Mesenteric fat pad (tissue), 1 donor: ENCODE measurements around the gene CACNA1D. TPM values are rescaled to one million over a fixed set of nuclear protein-coding genes. Genes with fewer than 3 reads are reported as not detected.
"Not testable (repeated sequence)": the region's sequence is repeated elsewhere in the genome, so short reads cannot be mapped to it uniquely, and the experiment has no call there.

Experiments used
- DNase-seq: peaks from one replicate; pipeline ENCODE4 v3.0.0-alpha.2; 2020; ENCODE audit warnings: low spot score
- total RNA-seq: library from RNA; stranded (reverse); fragmentation: NEBNext Ultra II Directional; extraction: Animal tissue kit (Norgen Biotek cat#: 25700); gene quantifications from one replicate; pipeline ENCODE4 v1.2.1, GENCODE V29; 2021
- donor health status: DM: yes; HTN: yes; CAD: no.

Gene CACNA1D
- total RNA-seq, 1 donor from 2014 or later = 0.45 TPM

DNA sequence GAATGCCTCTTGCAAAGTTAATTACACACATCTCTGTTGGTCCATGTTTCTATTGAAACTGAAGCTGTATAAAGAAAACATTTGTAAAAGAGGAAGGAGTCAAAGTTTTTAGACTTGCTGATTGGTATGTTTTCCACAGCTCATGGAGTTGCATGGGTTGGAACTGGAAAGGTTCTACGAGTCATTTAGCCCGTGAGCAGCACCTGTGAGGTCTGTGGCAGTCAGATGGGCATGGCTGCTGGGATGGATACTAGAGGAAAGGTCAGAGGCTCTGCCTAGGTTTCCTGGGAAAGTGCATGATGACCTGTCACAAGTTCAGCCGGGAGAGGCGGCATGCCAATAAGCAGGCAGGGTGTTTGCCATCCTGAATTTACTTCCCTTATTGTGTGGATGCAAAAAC lies 155.4 kb downstream of the CACNA1D start:
- no peak for DNase-seq

DNA sequence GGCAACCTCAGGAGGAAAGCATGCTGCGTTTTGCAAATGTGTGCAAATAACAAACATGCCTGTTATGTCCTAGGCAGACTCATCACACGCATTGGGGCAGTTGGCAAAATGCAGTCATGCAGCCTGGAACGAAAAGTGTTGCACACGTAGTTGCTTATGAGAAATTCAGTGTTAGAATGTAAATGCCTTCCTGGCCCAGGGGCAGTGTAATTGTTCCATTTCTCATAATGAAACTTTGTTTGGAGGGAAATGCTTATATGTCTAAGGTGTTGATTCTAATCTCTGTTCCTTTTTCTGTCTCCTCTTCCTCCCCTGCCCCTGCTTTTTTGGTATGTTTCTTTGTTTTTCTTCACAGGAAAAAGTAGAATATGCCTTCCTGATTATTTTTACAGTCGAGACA lies 156.0 kb downstream of the CACNA1D start:
- DNase-seq = no peak

DNA sequence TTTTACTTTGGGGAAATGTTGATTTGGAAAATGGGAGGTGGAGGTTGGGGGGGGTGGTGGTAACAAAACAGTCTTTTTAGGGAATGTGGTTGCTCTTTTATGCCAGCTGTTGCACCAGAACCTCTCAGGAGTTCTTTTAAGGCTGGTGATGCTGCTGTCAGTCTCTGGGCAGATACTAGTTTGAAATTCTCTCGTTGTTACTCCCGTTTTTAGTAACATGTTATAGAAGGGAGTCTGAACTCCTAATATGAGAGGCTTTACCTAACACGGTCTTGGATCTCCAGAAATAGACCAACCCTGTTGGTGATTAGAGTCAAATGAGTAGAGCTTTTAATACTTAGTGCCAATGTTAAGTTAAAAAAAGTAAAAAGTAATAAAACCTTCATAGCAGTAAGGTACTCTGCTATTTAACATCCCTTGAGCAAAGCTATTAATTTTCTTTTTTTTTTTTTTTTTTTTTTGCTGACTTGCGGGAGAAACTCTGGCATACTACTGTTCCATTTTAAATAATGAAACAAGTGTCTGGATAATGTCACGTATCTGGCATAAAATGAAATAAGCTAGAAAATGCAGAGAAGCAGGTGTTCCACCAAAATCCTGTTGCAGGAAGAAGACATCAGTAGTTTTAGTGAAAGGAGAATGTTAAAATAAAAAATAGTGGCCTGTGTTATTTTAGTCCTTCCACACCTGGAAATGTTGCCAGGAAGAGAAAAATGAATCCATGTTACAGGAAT lies 156.7 kb downstream of the CACNA1D start:
- no peak for DNase-seq

DNA sequence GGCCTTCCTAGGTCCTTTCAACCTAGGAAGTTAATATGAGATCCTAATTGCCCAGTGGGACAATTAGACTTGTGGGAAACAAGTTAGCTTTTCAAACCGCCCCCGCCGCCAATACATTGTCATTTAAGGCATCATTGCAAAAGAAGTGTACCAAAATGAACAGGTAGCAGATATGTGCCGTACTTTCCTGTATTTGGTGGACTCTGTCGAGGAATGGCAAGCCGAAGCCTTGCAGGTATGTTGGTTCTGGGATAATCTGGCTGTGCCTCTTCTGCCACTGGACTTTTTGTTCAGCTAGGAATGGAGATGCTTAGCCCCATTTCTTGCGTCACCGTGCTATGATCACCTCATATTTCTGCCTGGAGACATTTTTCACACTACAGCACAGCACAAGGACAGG lies 157.5 kb downstream of the CACNA1D start:
- DNase-seq = no peak

DNA sequence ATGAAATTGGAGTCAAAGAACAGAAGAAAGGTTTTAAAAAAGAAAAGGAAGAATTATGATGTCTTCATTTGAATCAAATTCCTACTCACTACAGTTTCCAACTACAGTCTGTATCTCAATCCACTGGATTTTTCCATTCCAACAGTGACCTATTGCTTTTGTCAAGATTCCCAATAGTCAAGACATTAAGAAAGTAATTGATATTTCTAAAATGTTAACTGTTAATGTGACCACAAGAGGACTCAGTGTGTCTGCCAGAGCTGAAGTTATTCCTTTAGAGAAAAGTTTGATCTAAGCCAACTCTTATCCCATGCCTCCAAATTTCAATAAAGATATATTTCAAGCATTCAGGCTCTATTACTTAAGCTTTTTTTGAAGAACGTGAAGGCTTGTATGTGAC lies 163.2 kb downstream of the CACNA1D start:
- DNase-seq = no peak

DNA sequence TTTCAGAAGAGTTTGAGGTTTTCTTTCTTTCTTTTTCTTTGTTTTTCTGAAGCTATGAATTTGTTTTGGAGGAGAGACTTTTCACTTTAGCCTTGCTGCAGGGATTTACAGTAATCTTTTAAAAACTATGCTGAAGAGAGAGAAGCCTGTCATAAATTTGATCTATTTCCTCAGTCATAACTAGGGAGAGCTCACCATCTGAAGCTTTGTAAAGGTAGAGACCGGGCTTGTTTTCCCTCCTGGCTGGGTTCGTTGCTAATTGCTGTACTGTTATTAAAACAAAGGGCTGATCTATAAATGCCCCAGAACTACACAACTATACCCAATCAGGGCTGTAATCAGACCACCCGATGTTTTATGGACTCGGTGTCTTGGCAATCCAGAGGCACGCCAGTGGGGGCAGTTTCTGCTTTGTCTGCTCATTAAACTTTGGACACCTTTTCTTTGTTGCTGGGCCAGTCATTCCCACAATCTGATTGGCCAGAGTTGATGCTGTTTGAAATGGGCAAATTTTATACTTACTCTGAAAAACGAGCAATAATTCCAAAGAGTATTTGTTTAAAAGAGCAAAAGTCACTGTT lies 164.3 kb downstream of the CACNA1D start:
- no peak for DNase-seq

DNA sequence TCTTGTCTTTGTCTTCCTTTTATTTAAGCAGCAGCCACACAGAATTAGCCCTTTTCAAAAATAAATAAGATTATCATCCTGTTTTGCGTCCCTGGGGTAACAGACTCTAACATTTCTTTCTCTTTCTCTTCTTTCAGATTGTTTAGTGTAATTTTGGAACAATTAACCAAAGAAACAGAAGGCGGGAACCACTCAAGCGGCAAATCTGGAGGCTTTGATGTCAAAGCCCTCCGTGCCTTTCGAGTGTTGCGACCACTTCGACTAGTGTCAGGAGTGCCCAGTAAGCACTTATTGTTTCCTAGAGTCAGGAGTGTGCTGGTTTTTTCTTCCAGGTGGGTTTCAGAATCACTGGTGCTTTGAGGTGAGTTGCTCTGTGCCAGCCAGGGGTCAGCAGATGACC lies 165.6 kb downstream of the CACNA1D start:
- DNase-seq = no peak

DNA sequence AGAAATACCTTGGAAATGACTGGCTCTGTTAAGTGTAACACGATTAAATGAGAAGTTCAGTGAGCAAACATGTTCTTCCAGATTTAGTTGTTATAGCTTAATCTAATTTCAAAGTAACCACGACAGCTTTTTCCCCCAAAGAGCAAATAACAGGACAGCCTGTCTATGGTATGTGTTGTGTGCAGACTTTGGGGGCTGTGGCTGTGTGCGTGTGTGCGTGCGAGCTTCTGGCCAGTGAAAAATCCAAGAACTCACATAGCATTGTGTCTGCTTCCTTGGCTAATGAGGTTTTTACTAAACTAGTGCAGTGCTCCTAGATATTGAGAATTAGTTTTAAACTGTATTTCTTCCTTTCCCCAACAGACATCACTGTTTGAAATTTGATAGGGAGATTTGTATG lies 167.1 kb downstream of the CACNA1D start:
- no peak for DNase-seq

DNA sequence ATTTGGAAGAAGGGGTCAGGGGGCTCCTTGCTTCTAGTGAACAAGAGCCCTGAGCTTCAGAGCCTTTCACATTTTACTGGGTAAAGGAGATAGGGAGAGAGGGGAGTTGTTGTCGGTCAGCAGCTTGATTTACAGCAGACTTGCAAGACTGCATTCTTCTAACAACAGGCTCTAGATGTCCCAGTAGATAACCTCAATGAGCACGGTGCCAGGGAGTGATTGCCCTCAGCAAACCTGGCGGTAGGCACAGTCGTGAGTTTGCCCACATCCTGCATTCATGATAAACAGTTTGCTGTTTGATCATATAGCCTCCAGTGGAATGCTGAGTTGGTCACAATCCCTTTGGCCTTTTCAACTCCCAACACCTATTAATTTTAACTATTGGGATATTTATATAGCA lies 170.4 kb downstream of the CACNA1D start:
- not testable (repeated sequence) for DNase-seq

DNA sequence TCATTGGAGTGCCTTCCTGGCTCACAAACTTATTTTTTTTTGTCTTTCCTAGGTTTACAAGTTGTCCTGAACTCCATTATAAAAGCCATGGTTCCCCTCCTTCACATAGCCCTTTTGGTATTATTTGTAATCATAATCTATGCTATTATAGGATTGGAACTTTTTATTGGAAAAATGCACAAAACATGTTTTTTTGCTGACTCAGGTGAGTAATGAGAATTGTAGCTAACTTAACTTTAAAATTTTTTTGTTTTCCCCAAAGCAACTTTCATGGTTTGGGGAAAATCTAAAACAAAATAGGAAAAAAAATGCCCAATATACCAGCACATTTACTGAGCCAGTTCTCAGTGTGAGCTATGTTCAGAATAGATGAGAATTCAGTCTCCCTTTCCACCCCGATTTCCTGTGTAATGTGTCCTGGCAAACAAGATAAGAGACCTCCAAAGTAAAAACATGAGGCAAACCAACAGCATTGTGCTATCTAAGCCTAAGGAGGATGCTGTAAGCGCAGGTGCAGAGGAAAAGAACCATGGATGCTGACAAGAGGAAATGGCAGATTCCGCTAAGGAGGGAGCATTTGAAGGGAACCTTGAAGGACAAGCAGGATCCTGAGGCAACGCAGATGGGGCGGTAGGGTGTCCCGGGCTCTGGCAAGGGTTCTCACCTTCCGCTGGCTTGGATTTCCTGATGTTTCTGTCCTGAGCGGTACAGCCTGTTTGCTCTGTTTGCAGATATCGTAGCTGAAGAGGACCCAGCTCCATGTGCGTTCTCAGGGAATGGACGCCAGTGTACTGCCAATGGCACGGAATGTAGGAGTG lies 171.4 kb downstream of the CACNA1D start:
- no peak for DNase-seq

DNA sequence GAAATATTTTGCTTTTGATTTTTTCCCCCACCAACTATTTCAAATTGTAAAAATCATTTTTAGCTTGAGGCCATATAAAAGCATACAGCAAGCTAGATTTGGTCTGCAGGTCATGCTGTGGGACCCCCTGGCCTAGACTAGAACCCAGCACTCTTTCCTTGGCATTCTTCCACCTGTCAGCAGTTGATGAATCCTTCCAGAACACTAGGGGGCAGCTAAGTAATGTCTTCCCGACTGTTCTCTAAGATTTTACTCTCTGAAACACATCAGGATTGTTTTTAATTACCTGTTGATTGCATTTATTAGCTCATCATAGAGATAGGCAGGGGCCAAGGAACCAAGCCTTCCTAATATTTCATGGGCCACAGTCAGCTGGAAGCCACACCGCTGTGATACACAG lies 174.5 kb downstream of the CACNA1D start:
- no peak for DNase-seq

DNA sequence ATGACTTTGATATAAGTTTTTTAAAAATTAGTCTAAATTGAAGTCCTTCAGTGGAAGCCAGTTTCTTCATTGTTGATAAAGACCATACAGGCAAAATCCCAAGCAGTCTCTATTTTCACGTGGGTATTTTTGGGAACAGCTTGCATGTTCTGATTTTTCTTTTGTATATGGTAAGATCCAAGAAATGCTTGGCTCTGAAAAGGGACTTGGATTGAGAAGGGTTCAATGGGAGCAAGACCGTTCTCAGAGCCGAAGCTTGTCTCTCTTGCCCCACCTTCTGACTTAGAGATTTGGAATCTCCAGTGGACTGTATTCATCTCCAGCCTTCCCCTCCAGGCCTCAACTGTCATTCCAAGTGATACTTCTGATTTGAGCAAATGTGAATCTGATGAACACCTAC lies 176.3 kb downstream of the CACNA1D start:
- no peak for DNase-seq

DNA sequence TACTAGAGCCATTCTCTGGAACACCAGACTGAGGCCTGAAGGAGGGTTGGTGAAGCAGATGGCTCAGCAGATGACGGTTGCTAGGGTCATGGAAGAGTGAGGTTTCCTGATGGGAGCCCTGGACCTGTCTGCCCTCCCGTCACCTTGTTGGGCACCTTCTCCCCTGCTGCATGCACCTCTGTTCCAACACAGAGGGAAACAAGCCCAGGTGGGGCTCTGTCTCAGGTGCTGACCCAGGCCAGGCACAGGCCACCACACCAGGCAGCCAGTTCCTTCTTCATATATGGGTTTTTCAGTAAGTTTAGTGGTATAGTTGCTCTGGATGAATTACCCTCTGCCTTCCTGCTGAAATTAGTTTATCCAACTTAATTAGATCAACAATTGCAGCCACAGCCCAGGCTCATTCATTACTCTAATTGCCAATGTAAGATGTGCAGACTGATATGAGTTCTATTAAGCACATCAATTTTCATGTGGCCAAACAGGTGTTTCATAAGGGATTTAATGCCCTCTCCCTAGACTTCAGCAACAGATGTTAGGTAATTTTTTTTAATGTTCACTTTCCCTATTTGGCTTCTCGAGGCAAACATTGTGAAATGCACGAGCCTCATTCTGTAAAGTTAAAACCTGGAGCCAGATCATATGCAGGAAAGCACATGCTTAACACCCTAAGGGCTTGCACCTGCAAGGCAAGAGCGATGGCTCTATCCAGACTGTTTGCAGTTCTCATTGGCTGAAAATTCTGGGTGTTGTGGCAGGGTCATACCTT lies 177.0 kb downstream of the CACNA1D start:
- no peak for DNase-seq

DNA sequence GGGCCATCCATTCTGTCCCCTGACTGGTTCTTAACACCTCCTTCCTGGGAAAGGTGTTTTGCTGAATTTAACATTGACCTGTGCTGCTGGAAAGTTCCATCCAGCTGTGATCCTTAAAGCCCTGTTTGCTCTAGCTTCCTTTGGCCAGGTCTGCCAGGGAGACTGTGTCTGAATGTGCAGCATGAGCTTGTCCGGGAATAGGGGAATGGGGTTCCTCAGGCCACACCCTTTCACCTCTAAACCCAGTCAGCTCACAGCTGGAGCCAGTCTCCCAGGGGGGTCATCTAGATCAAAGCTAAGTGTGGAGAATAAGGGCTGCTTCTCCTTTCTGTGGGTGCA lies 177.5 kb downstream of the CACNA1D start:
- no peak for DNase-seq

DNA sequence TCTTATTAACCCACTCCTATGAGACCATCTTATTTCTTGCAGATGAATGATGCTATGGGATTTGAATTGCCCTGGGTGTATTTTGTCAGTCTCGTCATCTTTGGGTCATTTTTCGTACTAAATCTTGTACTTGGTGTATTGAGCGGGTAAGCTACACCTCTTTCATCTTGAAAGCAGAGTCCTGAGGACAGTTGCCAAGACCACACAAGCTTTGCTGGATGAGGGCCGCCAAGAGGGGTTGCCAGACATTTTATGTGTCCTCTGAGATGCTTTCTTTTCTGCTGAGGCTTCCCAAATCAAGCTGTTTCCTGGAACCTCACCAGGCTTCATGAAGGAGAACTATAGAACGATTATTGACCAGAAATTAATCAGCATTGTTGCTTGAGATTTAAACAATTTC lies 178.6 kb downstream of the CACNA1D start:
- no peak for DNase-seq

DNA sequence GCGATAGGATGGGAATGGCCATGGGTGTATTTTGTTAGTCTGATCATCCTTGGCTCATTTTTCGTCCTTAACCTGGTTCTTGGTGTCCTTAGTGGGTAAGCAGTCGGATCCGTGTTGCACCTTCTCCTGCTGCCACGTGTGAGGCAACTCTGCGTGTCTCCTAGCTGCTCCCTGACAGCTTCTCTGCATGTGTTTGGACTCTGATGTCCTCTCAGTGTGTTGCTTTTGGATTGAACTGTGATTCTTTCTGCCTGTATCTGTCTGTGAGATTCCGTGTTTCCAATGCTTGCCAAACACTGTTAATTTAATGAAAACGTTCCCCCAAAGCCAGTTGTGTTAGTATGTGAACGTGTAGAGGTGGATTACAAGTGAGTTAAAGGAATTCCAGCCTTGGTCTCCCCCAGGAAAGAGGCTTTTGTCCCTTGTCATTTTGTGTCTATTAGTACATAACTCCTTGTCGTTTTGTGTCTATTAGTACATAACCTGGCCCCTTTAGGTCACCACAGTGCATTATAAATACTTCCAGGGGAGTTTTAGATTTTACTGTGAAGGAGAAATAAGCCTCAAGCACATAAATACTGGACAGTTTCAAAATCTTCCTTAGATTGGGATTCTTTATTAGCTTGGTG lies 179.4 kb downstream of the CACNA1D start:
- DNase-seq = no peak

DNA sequence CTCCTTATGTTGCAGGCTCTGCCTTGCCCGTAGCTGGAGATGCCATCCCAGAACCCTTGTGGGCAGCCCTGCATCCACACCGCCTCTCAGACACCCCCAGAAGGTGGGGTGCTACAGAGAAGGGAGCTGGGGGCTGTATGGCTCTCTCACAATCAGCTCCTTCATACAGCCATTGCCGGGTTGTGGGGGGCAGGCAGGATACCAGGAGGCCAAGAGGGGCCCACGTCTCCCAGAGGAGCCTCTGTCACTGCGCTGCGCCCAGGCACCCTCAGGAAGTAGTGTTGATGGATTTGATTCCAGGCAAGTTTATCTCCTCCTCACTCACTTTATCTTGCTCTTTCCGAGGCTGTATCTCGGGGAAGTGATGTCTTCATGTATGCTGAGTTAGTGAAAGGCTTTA lies 180.2 kb downstream of the CACNA1D start:
- DNase-seq = no peak

DNA sequence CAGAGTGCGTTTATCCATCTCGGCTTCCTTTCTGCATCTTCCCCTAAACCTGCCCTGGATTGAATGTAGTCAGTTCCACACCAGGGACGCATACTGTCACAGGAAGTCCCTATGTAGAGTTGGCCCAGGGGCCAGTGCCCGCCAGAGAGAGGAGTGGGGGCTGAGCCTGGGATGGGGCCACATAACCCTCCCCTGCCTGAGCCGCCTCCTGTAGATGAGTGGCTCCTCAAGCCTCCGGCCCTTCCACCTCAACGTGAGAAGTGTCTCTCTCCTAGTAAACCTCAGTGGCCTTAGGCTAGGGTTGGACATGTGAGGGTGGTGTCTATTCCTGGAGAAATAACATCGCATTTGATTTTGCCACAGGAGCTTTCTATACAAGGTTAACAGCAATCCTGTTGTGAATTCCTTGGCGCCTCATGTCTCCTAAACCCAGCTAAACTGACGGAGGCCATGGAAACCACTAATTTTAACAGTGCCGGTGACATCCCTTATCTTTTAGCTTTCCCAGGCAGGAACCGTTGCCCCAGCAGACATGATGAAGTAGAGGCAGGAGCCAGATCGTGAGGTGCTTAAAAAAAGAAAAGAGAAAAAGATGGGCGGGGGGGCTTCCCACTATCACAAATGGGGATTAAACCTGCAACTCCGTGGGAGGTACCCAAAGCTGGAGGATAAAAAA lies 180.7 kb downstream of the CACNA1D start:
- DNase-seq = no peak

DNA sequence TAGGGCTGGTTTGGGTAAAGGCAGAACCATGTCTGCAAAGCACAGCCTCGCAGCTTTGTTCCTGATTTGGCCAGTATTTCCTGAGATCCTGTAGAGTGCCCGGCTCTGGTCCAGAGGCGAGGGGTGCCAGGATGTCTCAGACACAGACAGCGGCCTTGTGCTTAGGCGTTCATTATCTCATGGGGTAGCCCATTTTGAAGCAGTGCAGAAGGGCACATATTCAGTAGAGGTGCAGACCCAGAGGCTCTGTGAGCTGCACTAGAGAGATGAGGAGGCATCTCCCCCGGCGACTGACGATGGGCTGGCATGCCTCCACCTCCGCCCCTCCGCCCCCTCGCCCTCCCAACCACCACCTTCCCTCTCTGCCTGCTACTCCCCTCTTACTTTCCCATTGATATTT lies 181.5 kb downstream of the CACNA1D start:
- DNase-seq = no peak

DNA sequence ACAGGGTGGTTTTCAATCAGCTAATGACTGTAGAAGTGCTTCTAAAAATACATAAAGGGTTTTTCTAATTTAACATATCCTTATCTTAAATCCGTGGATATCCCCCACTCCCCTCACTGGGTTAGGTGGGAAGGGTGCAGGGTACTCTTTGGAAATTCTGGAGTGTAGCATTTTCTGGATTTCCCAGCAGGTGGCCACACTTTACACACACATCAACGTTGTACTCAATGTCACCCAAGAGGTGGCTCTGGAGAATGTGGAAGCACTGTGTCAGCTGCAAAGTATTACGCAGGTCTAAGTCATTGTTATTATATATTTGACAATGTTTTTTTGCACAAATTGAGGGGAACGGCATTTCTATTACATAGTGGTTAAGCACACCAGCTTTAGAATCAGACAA lies 183.0 kb downstream of the CACNA1D start:
- no peak for DNase-seq

DNA sequence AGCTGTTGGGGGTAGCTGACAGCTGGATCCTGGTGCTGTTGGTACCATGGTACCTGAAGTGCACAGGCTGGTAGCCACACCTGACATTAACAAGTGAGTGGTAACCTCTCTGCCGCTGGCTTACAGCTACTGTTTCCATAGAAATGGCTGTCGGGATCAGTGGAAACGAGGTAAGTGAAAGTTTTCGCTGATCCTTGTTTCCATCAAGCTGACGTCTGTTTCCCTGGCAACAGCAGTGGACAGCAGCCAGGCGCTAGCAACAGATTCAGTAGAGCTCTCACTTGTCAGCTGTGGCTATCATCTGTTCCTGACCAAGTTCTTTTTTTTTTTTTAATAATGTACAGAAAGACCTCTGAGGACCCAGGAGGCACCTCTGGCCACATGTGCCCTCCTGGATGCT lies 185.6 kb downstream of the CACNA1D start:
- DNase-seq = no peak
